ENCODE measurements around the gene DMRTA2. TPM values are rescaled to one million over a fixed set of nuclear protein-coding genes. Genes with fewer than 3 reads are reported as not detected.

The DMRTA2 gene
- total and polyA plus RNA-seq, 2 of the 8 experiments (the other 6 are each of a cell fraction or from before 2014, with no cell fraction given), result not detected

DNA sequence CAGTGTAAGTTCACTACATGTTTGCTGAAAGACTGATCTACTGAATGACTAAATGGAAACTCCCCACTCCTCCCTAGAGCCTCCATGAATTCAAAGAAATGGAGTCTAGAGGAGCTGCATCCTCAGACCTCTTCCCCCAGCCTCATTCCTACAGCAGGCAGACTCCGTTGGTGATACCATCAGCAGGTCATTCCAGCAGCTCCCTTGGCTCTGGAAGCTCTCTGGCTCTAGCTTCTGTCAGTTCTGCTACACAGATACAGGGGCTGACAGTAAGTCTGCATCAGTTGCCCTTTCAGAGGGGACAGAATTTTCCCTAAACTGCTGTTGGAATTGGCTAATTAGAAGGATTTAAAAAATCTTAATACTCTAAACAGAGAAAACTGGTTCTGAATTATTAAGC lies 31.7 kb upstream of the DMRTA2 start:
- TF ChIP-seq NANOG (IDR thresholded peaks at IDR 0.05; ENCODE audit: insufficient read depth, low read depth, low read length, poor library complexity, severe bottlenecking) (no peak), SP1 (IDR thresholded peaks at IDR 0.05; ENCODE audit: low read depth, low read length) (no peak), KDM5A (IDR thresholded peaks at IDR 0.05; ENCODE audit: low read length) (no peak), SRF (IDR thresholded peaks at IDR 0.05; ENCODE audit: low read depth, low read length) (no peak), KDM4A (IDR thresholded peaks at IDR 0.05; ENCODE audit: low read depth, low read length, severe bottlenecking) (no peak), SP4 (IDR thresholded peaks at IDR 0.05; ENCODE audit: low read length) (no peak), EGR1 (IDR thresholded peaks at IDR 0.05; ENCODE audit: borderline replicate concordance, low read depth, low read length) (no peak), TAF7 (optimal IDR thresholded peaks at IDR 0.05; ENCODE audit: borderline replicate concordance, low read depth, low read length) (no peak)
- CTCF ChIA-PET (ENCODE audit: partially characterized antibody), result interaction anchor here (1.0 to 2.7 kb wide), 5 partner anchors 9 to 85 kb away, joined by 3 to 10 read pairs (median 3); no protein-coding TSS in a partner anchor
- POLR2A ChIA-PET (ENCODE audit: partially characterized antibody), result no interaction called here
- H2BK5ac ChIP-seq (ENCODE audit: low read depth, low read length), result no peak overlapping the region
- no peaks in the 10 kb centered on the region for H3K36me3 ChIP-seq (ENCODE audit: control insufficient read depth in 2 of 4, insufficient read depth in 4 of 4, low read length in 3 of 4)
- H3K79me2 ChIP-seq (ENCODE audit: control insufficient read depth in 1 of 2, insufficient read depth in 2 of 2, low read length in 2 of 2), result no peaks in the 10 kb centered on the region
- no peak overlapping the region for H3K4ac ChIP-seq (replicated peaks; ENCODE audit: insufficient read length, low read depth, low read length)
- no peak overlapping the region for H3K14ac ChIP-seq (ENCODE audit: insufficient read length)
- no peak overlapping the region for H3K9ac ChIP-seq (replicated peaks in 1 of 4; ENCODE audit: extremely low read depth in 1 of 4, low read depth in 3 of 4, low read length in 3 of 4)
- no peak overlapping the region for H2BK20ac ChIP-seq (ENCODE audit: low read length)
- H3K18ac ChIP-seq (ENCODE audit: extremely low read depth, low read length), result no peak overlapping the region
- H3K9me3 ChIP-seq (ENCODE audit: insufficient read depth in 2 of 2, low read depth in 1 of 2, low read length in 1 of 2), result no peaks in the 10 kb centered on the region
- no peak for FAIRE-seq
- no peaks in the 10 kb centered on the region for H4K20me1 ChIP-seq (replicated peaks in 1 of 2; ENCODE audit: control insufficient read depth in 1 of 2, insufficient read depth in 2 of 2, low read length in 2 of 2)
- no peak overlapping the region for H3K4me2 ChIP-seq (ENCODE audit: insufficient read depth in 1 of 2, low read depth in 2 of 2, low read length in 2 of 2)
- no peak overlapping the region for H3K56ac ChIP-seq (replicated peaks; ENCODE audit: insufficient read length, low read depth, low read length)
- H3K79me1 ChIP-seq (ENCODE audit: low read depth, low read length), result no peaks in the 10 kb centered on the region
- no peak overlapping the region for H4K8ac ChIP-seq (ENCODE audit: extremely low read depth, insufficient read depth, low read length)
- peaks cover 0 to 5% (median 0%) of the 10 kb centered on the region in 4 experiments; a peak in 1 of 7 replicates for H3K4me1 ChIP-seq (replicated peaks in 1 of 4; ENCODE audit: control insufficient read depth in 3 of 4, insufficient read depth in 4 of 4, low read length in 3 of 4)
- no peak overlapping the region for H4K5ac ChIP-seq (ENCODE audit: insufficient read length, low read depth, low read length)
- no peak overlapping the region for H2AFZ ChIP-seq (ENCODE audit: low read length)
- no peak for DNase-seq (ENCODE audit: low read depth in 1 of 2, low spot score in 2 of 2)
- no peak overlapping the region for H2BK15ac ChIP-seq (ENCODE audit: low read length)
- no peaks in the 10 kb centered on the region for H3K23me2 ChIP-seq (ENCODE audit: low read depth, low read length)
- H3K27me3 ChIP-seq (replicated peaks in 1 of 4; ENCODE audit: control insufficient read depth in 3 of 4, extremely low read depth in 1 of 4, insufficient read depth in 3 of 4, low read length in 3 of 4), result no peaks in the 10 kb centered on the region
- no peak overlapping the region for H2AK5ac ChIP-seq (ENCODE audit: low read depth, low read length)
- H4K91ac ChIP-seq (replicated peaks; ENCODE audit: insufficient read length, low read length), result no peak overlapping the region
- no peak overlapping the region for H2BK12ac ChIP-seq (ENCODE audit: low read depth, low read length)
- no peak overlapping the region for H3K27ac ChIP-seq (ENCODE audit: low read depth, low read length)
- no peak overlapping the region for H2BK120ac ChIP-seq (replicated peaks; ENCODE audit: low read depth, low read length)
- no peak overlapping the region for H3K23ac ChIP-seq (ENCODE audit: insufficient read length)
- 88% methylated on average over 1 of the region's 1 CpG; no CpG with 5 or more reads in 1 of the 2 experiments for WGBS, 2 experiments (ENCODE audit: extremely low coverage in 1 of 2, insufficient coverage in 1 of 2, insufficient read length in 1 of 2, insufficient replicate concordance in 2 of 2, low coverage in 1 of 2, low lambda C conversion rate in 2 of 2, missing lambda C conversion rate in 1 of 2)
- H3K4me3 ChIP-seq (ENCODE audit: extremely low read depth in 1 of 4, insufficient read depth in 2 of 4, low read depth in 3 of 4, low read length in 4 of 4), result no peak overlapping the region

Data from H1 (cell line).